ENCODE data around the gene TSPAN1. TPM values are rescaled to one million over a fixed set of nuclear protein-coding genes. Genes with fewer than 3 reads are reported as not detected.

TSPAN1 gene
- total RNA-seq, 1 experiment from 2014 or later = 41.7 TPM

DNA sequence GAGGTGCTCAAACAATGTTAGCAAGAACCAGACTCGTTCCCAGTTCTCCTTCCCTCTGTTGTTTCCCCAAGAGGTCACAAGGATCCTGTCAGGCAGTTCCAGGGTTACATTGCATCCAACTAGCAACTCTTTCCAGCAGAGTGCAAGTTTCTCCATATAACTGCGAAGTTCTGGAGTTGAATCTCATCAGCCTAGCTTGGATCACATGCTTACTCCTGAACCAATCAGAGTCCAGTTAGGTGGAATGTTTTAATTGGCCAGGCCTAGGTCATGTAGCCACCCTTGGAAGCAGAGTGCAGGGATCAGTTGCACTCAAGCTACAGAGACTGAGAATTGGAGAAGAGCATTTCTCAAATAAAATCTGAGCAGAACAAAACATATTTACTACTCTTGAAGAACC, 26.6 kb upstream of the TSPAN1 start:
- Mint-ChIP-seq H3K27ac (ENCODE audit: low read depth, unreplicated experiment) (no peak overlapping the region), H3K9me3 (ENCODE audit: unreplicated experiment) (no peaks in the 10 kb centered on the region), H3K27me3 (ENCODE audit: insufficient read depth, unreplicated experiment) (no peaks in the 10 kb centered on the region), H3K4me3 (ENCODE audit: unreplicated experiment) (no peak overlapping the region), H3K4me1 (ENCODE audit: insufficient read depth, unreplicated experiment) (no peaks in the 10 kb centered on the region), H3K36me3 (ENCODE audit: insufficient read depth, unreplicated experiment) (no peaks in the 10 kb centered on the region)
- TF ChIP-seq, protein P1, sequence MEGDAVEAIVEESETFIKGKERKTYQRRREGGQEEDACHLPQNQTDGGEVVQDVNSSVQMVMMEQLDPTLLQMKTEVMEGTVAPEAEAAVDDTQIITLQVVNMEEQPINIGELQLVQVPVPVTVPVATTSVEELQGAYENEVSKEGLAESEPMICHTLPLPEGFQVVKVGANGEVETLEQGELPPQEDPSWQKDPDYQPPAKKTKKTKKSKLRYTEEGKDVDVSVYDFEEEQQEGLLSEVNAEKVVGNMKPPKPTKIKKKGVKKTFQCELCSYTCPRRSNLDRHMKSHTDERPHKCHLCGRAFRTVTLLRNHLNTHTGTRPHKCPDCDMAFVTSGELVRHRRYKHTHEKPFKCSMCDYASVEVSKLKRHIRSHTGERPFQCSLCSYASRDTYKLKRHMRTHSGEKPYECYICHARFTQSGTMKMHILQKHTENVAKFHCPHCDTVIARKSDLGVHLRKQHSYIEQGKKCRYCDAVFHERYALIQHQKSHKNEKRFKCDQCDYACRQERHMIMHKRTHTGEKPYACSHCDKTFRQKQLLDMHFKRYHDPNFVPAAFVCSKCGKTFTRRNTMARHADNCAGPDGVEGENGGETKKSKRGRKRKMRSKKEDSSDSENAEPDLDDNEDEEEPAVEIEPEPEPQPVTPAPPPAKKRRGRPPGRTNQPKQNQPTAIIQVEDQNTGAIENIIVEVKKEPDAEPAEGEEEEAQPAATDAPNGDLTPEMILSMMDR (IDR thresholded peaks at IDR 0.05; ENCODE audit: unreplicated experiment) = no peak
- intact Hi-C loops (cut with micrococcal nuclease) = no loop called here
- ChIA-PET POLR2A (interaction anchor here (0.7 kb wide), 1 partner anchor 25 kb away, joined by 4 read pairs; no protein-coding TSS in a partner anchor), CTCF (interaction anchor here (1.2 to 1.5 kb wide), 2 partner anchors 8 to 25 kb away, joined by 3 read pairs; no protein-coding TSS in a partner anchor)
- BruUV-seq (replicated peaks) = no TSS peak
- no peak for DNase-seq (ENCODE audit: unreplicated experiment)

DNA sequence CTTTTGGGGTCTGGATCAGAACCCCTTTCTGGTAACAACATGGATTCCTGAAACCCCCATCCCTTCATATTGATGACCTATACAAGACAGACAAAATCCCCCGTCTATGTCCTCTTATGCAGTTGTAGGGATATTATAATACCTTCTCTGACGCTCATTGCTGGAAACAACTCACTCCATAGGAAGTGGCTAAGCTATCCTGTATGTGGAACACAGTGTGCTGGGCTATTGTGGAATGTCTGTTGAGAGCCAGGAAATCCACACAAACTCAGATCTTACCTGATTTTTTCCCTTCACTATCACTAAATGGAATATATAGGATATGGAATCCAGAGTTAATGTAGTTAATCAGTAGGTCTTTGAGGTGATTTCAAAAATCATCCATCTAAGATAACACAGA, 24.8 kb upstream of the TSPAN1 start:
- POLR2A ChIA-PET = no interaction called here
- DNase-seq (ENCODE audit: unreplicated experiment) = no peak
- H3K9me3 Mint-ChIP-seq (ENCODE audit: unreplicated experiment) = no peaks in the 10 kb centered on the region
- no peaks in the 10 kb centered on the region for H3K27me3 Mint-ChIP-seq (ENCODE audit: insufficient read depth, unreplicated experiment)
- no peaks in the 10 kb centered on the region for H3K36me3 Mint-ChIP-seq (ENCODE audit: insufficient read depth, unreplicated experiment)
- intact Hi-C loops (cut with micrococcal nuclease) = no loop called here
- H3K4me1 Mint-ChIP-seq (ENCODE audit: insufficient read depth, unreplicated experiment) = no peaks in the 10 kb centered on the region
- TF ChIP-seq, protein P1 (IDR thresholded peaks at IDR 0.05; ENCODE audit: unreplicated experiment) = no peak
- no peak overlapping the region for H3K4me3 Mint-ChIP-seq (ENCODE audit: unreplicated experiment)
- no peak overlapping the region for H3K27ac Mint-ChIP-seq (ENCODE audit: low read depth, unreplicated experiment)
- CTCF ChIA-PET = no interaction called here
- BruUV-seq (replicated peaks) = no TSS peak

DNA sequence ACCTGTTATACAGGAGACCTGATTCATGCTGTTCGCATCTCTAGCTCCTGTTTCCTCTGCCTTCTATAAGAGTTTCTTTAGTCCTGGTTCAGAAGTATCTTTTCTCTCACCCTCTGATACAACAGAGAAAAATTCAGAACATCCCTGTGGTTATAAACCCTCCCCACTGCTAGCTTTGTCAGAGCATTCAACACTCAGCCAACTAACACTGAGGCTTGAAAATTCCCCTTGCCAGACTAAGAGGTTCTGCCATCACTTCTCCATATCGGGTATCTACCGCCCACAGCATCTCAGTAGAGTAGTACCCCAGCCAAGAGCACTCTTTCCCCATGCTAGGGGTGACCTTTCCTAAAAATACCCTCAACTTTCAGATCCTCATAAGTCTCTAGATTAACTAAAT, 22.9 kb upstream of the TSPAN1 start:
- ChIA-PET POLR2A (interaction anchor here (0.7 to 1.0 kb wide), 2 partner anchors 20 to 52 kb away, joined by 4 to 6 read pairs; partner anchors contain the start of gene PIK3R3), CTCF (no interaction called here)
- no peak for DNase-seq (ENCODE audit: unreplicated experiment)
- no TSS peak for BruUV-seq (replicated peaks)
- H3K27ac Mint-ChIP-seq (ENCODE audit: low read depth, unreplicated experiment) = no peak overlapping the region
- H3K9me3 Mint-ChIP-seq (ENCODE audit: unreplicated experiment) = no peaks in the 10 kb centered on the region
- TF ChIP-seq, protein P1 (IDR thresholded peaks at IDR 0.05; ENCODE audit: unreplicated experiment) = no peak
- intact Hi-C loops (cut with micrococcal nuclease) = no loop called here
- no peaks in the 10 kb centered on the region for H3K4me1 Mint-ChIP-seq (ENCODE audit: insufficient read depth, unreplicated experiment)
- no peaks in the 10 kb centered on the region for H3K36me3 Mint-ChIP-seq (ENCODE audit: insufficient read depth, unreplicated experiment)
- H3K4me3 Mint-ChIP-seq (ENCODE audit: unreplicated experiment) = no peak overlapping the region
- H3K27me3 Mint-ChIP-seq (ENCODE audit: insufficient read depth, unreplicated experiment) = no peaks in the 10 kb centered on the region

DNA sequence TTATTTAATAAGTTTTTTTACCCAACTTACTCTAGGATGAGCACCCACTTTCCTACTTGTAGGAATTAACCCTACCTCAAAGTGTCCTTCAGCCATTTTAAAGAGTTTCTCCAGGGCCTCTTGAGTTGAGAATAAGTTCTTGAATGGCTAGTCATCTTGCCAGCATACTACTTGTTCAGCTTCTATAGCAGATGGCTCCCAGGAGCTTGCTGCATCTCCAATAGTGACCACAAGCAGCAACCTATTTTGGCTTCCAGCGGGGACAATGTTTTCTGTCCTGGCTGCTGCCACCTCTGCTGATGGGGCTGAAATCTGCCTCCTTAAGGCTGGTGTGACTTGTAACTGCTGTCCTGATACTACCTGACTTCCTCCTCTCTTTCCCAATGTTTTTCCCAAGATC, 21.7 kb upstream of the TSPAN1 start:
- no peak for DNase-seq (ENCODE audit: unreplicated experiment)
- TF ChIP-seq, protein P1 (IDR thresholded peaks at IDR 0.05; ENCODE audit: unreplicated experiment) = no peak
- BruUV-seq (replicated peaks) = no TSS peak
- ChIA-PET CTCF (no interaction called here), POLR2A (no interaction called here)
- no peaks in the 10 kb centered on the region for H3K36me3 Mint-ChIP-seq (ENCODE audit: insufficient read depth, unreplicated experiment)
- H3K9me3 Mint-ChIP-seq (ENCODE audit: unreplicated experiment) = no peaks in the 10 kb centered on the region
- no peak overlapping the region for H3K27ac Mint-ChIP-seq (ENCODE audit: low read depth, unreplicated experiment)
- H3K4me1 Mint-ChIP-seq (ENCODE audit: insufficient read depth, unreplicated experiment) = no peaks in the 10 kb centered on the region
- H3K27me3 Mint-ChIP-seq (ENCODE audit: insufficient read depth, unreplicated experiment) = no peaks in the 10 kb centered on the region
- no peak overlapping the region for H3K4me3 Mint-ChIP-seq (ENCODE audit: unreplicated experiment)
- intact Hi-C loops (cut with micrococcal nuclease) = no loop called here
